Inferior parietal cortex (tissue), 1 donor: ENCODE measurements around the gene TMEM128.
"Not testable (repeated sequence)": the region's sequence is repeated elsewhere in the genome, so short reads cannot be mapped to it uniquely, and the experiment has no call there.

Experiments
- DNase-seq: peaks from one replicate; pipeline ENCODE4 v3.0.0-alpha.2; 2016; ENCODE audit errors: extremely low spot score

TMEM128 gene

DNA sequence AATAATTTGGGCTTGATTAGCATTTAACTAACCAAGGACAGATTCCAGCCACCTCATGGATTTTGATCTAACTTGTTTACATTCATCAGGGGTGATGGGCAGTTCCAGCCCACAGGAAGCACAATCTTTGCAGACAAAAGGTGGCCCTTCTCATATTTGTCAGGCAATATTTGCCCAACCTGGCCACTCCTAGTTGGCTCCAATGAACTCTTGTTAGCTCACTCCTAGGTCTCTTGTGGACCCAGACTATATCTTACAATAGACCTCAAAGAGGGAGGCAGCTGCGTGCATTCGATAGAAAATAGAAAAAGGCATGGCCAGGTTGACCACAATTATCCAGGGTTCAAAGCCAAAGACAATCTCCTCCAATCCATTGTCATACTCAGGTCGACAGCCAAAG is 59.5 kb downstream of the TMEM128 start:
- not testable (repeated sequence) for DNase-seq
